HG03060 (cell line): Measurements from ENCODE around the gene C2orf81.

ENCODE experiments used
- ATAC-seq: cut with Tn5 transposase; IDR thresholded peaks from one replicate; pipeline ENCODE4 v1.9.1; 2021; ENCODE audit warnings: low read depth, moderate number of reproducible peaks; ENCODE audit not compliant: unreplicated experiment

The C2orf81 gene

GRCh38 chr2:74364533-74365505 lies 56.6 kb downstream of the C2orf81 start:
- no peak for ATAC-seq
